Endothelial cell of umbilical vein (primary cell): ENCODE results near the gene CARD10. TPM values are rescaled to one million over a fixed set of nuclear protein-coding genes. Genes with fewer than 3 reads are reported as not detected.
"Not testable (repeated sequence)": the region's sequence is repeated elsewhere in the genome, so short reads cannot be mapped to it uniquely, and the experiment has no call there.

ENCODE experiments used
- BruUV-seq: library from RNA; stranded (reverse); fragments of 400-500 nt; replicated peaks from 2 replicates; lab custom pipeline; 2021; lab: Mats Ljungman, UMichigan
- CTCF ChIA-PET: fragments of 300-600, 350-600 bp; sonication (Branson Sonifier 250); formaldehyde crosslinking; loops from one replicate; lab custom pipeline; 2021; ENCODE audit warnings: antibody characterized with exemption, inconsistent platforms; lab: Charles Lee
- POLR2A ChIA-PET: fragments of 300-600, 350-600 bp; sonication (Branson Sonifier 250); formaldehyde crosslinking; loops from one replicate; lab custom pipeline; 2021; ENCODE audit warnings: antibody characterized with exemption, inconsistent platforms; lab: Charles Lee
- DNase-seq: peaks from one replicate; pipeline ENCODE4 v3.0.0-alpha.2; 2011; ENCODE audit warnings: low read depth, low spot score
- FAIRE-seq: peaks from 2 replicates; lab custom pipeline; 2011; peaks lifted over from hg19 to GRCh38; lab: Jason Lieb, UNC
- H2AFZ ChIP-seq: 2 replicates; pipeline ENCODE4 v1.6.0; 2012; ENCODE audit warnings: low read depth, low read length, control low read depth, inconsistent platforms
- H3K27ac ChIP-seq: 2 replicates; pipeline ENCODE4 v1.5.1; 2011; ENCODE audit warnings: low read depth, mild to moderate bottlenecking, control low read depth, low read length, moderate library complexity; ENCODE audit not compliant: insufficient read depth
- H3K27me3 ChIP-seq, 2 experiments: 2 replicates each; pipeline versions ENCODE4 v1.6.0 to v1.6.1; 2011; ENCODE audit warnings: low read length in 2 of 2, mixed read lengths in 1 of 2; ENCODE audit not compliant: control insufficient read depth in 2 of 2, insufficient read depth in 2 of 2
- H3K36me3 ChIP-seq, 2 experiments: 2 replicates in 1 of 2; 3 replicates in 1 of 2; pipeline ENCODE4 v1.5.1; 2011; ENCODE audit warnings: low read length in 2 of 2, mild to moderate bottlenecking in 1 of 2, moderate library complexity in 1 of 2; ENCODE audit not compliant: control insufficient read depth in 2 of 2, insufficient read depth in 2 of 2; ENCODE audit errors: extremely low read depth in 1 of 2
- H3K4me1 ChIP-seq: 3 replicates; pipeline ENCODE4 v1.5.1; 2011; ENCODE audit warnings: mild to moderate bottlenecking, low read length; ENCODE audit not compliant: control insufficient read depth, insufficient read depth; ENCODE audit errors: extremely low read depth
- H3K4me2 ChIP-seq: 2 replicates; pipeline ENCODE4 v1.6.1; 2011; ENCODE audit warnings: low read length, control low read depth, mixed read lengths; ENCODE audit not compliant: insufficient read depth
- H3K4me3 ChIP-seq, 3 experiments: fragments of 200-600 bp in 1 of 3; sonication (generic), shearing (Covaris generic) in 1 of 3; replicated peaks in 1 of 3; 2 replicates each; pipeline ENCODE4 v1.5.1; 2011 to 2016; ENCODE audit warnings: control low read depth in 3 of 3, low read length in 3 of 3, mild to moderate bottlenecking in 2 of 3, inconsistent platforms in 1 of 3, low read depth in 1 of 3, moderate library complexity in 1 of 3; ENCODE audit not compliant: insufficient read depth in 1 of 3
- H3K79me2 ChIP-seq: 2 replicates; pipeline ENCODE4 v1.6.0; 2012; ENCODE audit warnings: low read length, inconsistent platforms; ENCODE audit not compliant: control insufficient read depth, insufficient read depth
- H3K9ac ChIP-seq: replicated peaks from 2 replicates; pipeline ENCODE3; 2011; ENCODE audit warnings: low read length, control low read depth; ENCODE audit not compliant: insufficient read depth; ENCODE audit errors: extremely low read depth
- H3K9me1 ChIP-seq: replicated peaks from 3 replicates; pipeline ENCODE4 v1.6.0; 2011; ENCODE audit warnings: mild to moderate bottlenecking, low read length; ENCODE audit not compliant: control insufficient read depth, insufficient read depth; ENCODE audit errors: extremely low read depth
- H3K9me3 ChIP-seq: replicated peaks from 2 replicates; pipeline ENCODE4 v1.5.1; 2012; ENCODE audit warnings: low read length, inconsistent platforms; ENCODE audit not compliant: control insufficient read depth, insufficient read depth
- H4K20me1 ChIP-seq: replicated peaks from 2 replicates; pipeline ENCODE3; 2011; ENCODE audit warnings: mild to moderate bottlenecking, low read length; ENCODE audit not compliant: control insufficient read depth, insufficient read depth; ENCODE audit errors: extremely low read depth
- EZH2 ChIP-seq: IDR thresholded peaks from 2 replicates; pipeline ENCODE4 v1.6.1; 2012; ENCODE audit warnings: borderline replicate concordance, low read depth, mild to moderate bottlenecking, moderate library complexity, low read length, inconsistent platforms; ENCODE audit not compliant: severe bottlenecking
- FOS ChIP-seq: IDR thresholded peaks from 2 replicates; pipeline ENCODE4 v1.6.1; 2011; ENCODE audit warnings: mild to moderate bottlenecking, low read length, moderate library complexity, borderline replicate concordance; ENCODE audit not compliant: insufficient read depth
- GATA2 ChIP-seq: IDR thresholded peaks from 2 replicates; pipeline ENCODE4 v1.7.0; 2011; ENCODE audit warnings: low read depth, mild to moderate bottlenecking, moderate library complexity, mixed read lengths, low read length; ENCODE audit not compliant: insufficient read length, insufficient read depth
- JUN ChIP-seq: IDR thresholded peaks from 2 replicates; pipeline ENCODE4 v1.6.1; 2011; ENCODE audit warnings: borderline replicate concordance, low read depth; ENCODE audit not compliant: insufficient read length, insufficient read depth
- MYC ChIP-seq: IDR thresholded peaks from one replicate; pipeline ENCODE4 v1.6.1; 2011; ENCODE audit warnings: mild to moderate bottlenecking, low read depth, low read length
- POLR2A ChIP-seq: IDR thresholded peaks from 2 replicates; pipeline ENCODE4 v1.6.1; 2012; ENCODE audit warnings: low read depth, mild to moderate bottlenecking, control low read depth, low read length
- POLR2AphosphoS5 ChIP-seq: IDR thresholded peaks from 2 replicates; pipeline ENCODE4 v1.6.1; 2012; ENCODE audit warnings: low read depth, mild to moderate bottlenecking, control low read depth, low read length, moderate library complexity; ENCODE audit not compliant: insufficient read depth
- dilution Hi-C: fragments of 300-500 bp; cut with MboI; formaldehyde crosslinking; loops from one replicate; pipeline ENCODE4 v1.15.0; 2019; ENCODE audit warnings: low sequenced_read_pairs; ENCODE audit not compliant: extremely low pct_ligation_motif_present
- intact Hi-C: fragments of 100-400 bp; cut with micrococcal nuclease; formaldehyde crosslinking; loops from one replicate; pipeline ENCODE4 v1.10.0; 2022
- polyA plus RNA-seq, 4 experiments: library from polyadenylated mRNA; depleted of rRNA in 3 of 4; stranded (reverse) in 3 of 4; unstranded in 1 of 4; fragments of >200 nt; gene quantifications; 2 replicates each; pipeline versions ENCODE4 v1.2.1 to v1.2.3, GENCODE V29; 2011 to 2012; ENCODE audit warnings: missing spikeins in 1 of 4
- total RNA-seq: library from RNA; stranded (reverse); gene quantifications from 2 replicates; pipeline ENCODE4 v1.2.3, GENCODE V29; 2021
- TF ChIP-seq, protein P1 (sequence below): IDR thresholded peaks from 2 replicates; pipeline ENCODE4 v1.6.1; 2011; ENCODE audit not compliant: insufficient read depth, insufficient read length
- TF ChIP-seq, protein P2 (sequence below), 2 donors: IDR thresholded peaks; 1 replicate in 1 of 2; 2 replicates in 1 of 2; pipeline ENCODE4 v1.5.1; 2011; ENCODE audit warnings: low read length in 2 of 2, mild to moderate bottlenecking in 2 of 2, moderate library complexity in 2 of 2, control low read depth in 1 of 2, inconsistent platforms in 1 of 2, low read depth in 1 of 2; ENCODE audit not compliant: insufficient read depth in 1 of 2; ENCODE audit errors: extremely low read depth in 1 of 2

CARD10 gene
- total and polyA plus RNA-seq, 2 donors (not counting 3 experiments of a cell fraction or from before 2014, with no cell fraction given), result 36.1 to 39.5 TPM

DNA sequence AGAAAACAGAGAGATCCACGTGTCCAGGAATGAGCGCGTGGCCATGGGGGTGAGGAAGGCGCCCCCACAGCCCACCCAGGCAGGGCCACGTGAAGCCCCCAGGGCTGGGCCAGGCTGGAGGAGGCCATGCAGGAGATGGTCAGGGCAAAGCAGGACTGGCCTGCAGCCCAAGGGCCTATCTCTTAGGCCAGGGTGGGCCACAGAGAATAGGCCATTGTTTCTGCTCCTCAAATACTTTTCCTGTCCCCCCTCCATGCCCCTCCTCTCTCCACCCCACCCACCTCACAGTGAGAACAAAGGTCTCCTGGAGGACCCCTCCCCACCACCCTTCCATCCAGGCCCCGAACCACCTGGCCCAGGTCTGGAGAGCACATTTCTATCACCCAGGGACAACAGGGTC is 32.8 kb upstream of the CARD10 start:
- Histone ChIP-seq H3K9me3 (no peaks in the 10 kb centered on the region), H3K4me3 (no peak overlapping the region), H3K27me3 (no peaks in the 10 kb centered on the region), H3K9ac (no peak overlapping the region), H2AFZ (no peak overlapping the region), H3K79me2 (no peaks in the 10 kb centered on the region), H3K9me1 (no peaks in the 10 kb centered on the region), H3K4me2 (no peak overlapping the region), H4K20me1 (no peaks in the 10 kb centered on the region), H3K36me3 (no peaks in the 10 kb centered on the region), H3K27ac (no peak overlapping the region), H3K4me1 (peaks cover 27% of the 10 kb centered on the region)
- ChIA-PET CTCF (interaction anchor here (1.0 to 16.0 kb wide), 3 partner anchors 13 to 40 kb away, joined by 3 to 977 read pairs (median 9); partner anchors contain the start of gene CDC42EP1), POLR2A (no interaction called here)
- TF ChIP-seq GATA2 (no peak), FOS (no peak), JUN (no peak), EZH2 (no peak), POLR2A (no peak), POLR2AphosphoS5 (no peak), MYC (no peak)
- TF ChIP-seq, protein P1, sequence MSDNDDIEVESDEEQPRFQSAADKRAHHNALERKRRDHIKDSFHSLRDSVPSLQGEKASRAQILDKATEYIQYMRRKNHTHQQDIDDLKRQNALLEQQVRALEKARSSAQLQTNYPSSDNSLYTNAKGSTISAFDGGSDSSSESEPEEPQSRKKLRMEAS, result no peak
- TF ChIP-seq, protein P2, sequence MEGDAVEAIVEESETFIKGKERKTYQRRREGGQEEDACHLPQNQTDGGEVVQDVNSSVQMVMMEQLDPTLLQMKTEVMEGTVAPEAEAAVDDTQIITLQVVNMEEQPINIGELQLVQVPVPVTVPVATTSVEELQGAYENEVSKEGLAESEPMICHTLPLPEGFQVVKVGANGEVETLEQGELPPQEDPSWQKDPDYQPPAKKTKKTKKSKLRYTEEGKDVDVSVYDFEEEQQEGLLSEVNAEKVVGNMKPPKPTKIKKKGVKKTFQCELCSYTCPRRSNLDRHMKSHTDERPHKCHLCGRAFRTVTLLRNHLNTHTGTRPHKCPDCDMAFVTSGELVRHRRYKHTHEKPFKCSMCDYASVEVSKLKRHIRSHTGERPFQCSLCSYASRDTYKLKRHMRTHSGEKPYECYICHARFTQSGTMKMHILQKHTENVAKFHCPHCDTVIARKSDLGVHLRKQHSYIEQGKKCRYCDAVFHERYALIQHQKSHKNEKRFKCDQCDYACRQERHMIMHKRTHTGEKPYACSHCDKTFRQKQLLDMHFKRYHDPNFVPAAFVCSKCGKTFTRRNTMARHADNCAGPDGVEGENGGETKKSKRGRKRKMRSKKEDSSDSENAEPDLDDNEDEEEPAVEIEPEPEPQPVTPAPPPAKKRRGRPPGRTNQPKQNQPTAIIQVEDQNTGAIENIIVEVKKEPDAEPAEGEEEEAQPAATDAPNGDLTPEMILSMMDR (IDR thresholded peaks at IDR 0.05; ENCODE audit: extremely low read depth in 1 of 2, insufficient read depth in 1 of 2, low read depth in 1 of 2, low read length in 2 of 2), result no peak
- FAIRE-seq, result no peak
- BruUV-seq, result no TSS peak
- DNase-seq, result no peak
- dilution Hi-C loops (no loop called here), intact Hi-C loops (no loop called here)

DNA sequence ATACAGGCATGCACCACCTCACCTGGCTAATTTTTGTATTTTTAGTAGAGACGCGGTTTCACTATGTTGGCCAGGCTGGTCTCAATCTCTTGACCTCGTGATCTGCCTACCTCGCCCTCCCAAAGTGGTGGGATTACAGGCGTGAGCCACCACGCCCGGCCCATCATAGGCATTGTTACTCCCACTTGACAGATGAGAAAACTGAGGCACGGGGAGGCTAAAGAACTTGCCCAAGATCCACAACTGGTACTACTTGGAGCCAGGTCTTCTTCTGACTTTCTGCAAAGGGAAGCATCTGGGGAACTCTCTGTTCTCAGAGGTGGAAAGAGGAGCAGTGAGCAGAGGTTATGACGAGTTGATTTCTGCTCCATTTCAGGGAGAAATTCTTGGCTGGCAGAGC is 31.7 kb upstream of the CARD10 start:
- FAIRE-seq, H3K36me3 ChIP-seq, H4K20me1 ChIP-seq, H3K9me3 ChIP-seq, H3K9ac ChIP-seq, H3K27me3 ChIP-seq, H2AFZ ChIP-seq, BruUV-seq, H3K9me1 ChIP-seq, H3K4me2 ChIP-seq, H3K79me2 ChIP-seq, H3K4me3 ChIP-seq, intact Hi-C loops, dilution Hi-C loops, DNase-seq, H3K27ac ChIP-seq: not testable (repeated sequence)
- H3K4me1 ChIP-seq, result peaks cover 29% of the 10 kb centered on the region
- ChIA-PET POLR2A (interaction anchor here (0.6 kb wide), 1 partner anchor 10 kb away, joined by 4 read pairs; the partner anchor contains the start of gene CDC42EP1), CTCF (interaction anchor here (1.4 to 16.0 kb wide), 3 partner anchors 14 to 40 kb away, joined by 4 to 977 read pairs (median 437); partner anchors contain the start of gene CDC42EP1)
